Glomerular visceral epithelial cell (primary cell): ENCODE measurements around the gene BCAS3.

Experiments
- DNase-seq: peaks from one replicate; pipeline ENCODE4 v3.0.0-alpha.2; 2016; ENCODE audit errors: extremely low spot score

The BCAS3 gene

GRCh38 chr17:61409301-61410112 is 731.9 kb downstream of the BCAS3 start:
- peak; percentile 61 for DNase-seq

DNA sequence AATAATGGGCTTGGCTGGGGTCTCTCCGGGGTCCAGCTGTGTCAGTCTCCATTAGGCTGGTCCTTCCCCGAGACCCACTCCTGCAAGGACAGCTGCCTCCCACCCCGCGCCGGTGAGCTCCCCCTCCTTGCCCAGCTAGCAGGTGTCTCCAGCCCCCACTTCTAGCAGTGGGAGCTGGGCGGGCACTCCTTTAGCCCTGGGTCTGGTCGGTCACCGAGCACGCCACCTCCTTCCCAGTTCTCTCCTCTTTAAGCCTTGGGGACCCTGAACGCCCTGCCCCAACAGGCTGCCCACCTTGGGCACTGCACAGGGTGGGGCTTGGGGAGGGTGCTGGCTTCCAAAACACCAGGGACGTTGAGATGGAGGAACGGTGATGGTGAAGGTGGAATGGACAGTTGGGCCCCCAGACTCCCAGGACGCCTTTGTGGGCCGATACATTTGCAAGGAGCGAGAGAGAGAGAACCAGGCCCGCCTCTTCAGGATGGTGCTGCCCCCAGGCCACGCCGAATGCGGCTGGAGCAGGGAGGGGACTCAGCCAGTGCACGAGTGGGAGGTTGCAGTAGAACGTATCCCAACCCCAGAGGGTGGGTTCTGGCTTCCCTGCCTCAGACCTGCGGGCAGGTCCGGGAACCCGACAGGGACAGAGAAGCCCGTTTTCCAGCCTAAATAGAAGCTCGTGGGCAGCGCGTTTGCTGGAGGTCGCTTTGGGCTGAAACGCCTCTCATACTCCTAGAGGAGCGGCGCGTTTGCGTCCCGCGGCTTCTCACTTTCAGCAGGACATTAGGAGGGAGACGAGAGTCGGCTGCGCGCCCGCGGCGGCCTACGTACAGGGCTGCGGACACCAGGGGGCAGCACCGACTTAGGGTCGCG is 732.7 kb downstream of the BCAS3 start:
- DNase-seq: no peak

- DNase-seq: no peak
Measured at GRCh38 chr17:61411011-61411260, 733.3 kb downstream of the BCAS3 start.

DNA sequence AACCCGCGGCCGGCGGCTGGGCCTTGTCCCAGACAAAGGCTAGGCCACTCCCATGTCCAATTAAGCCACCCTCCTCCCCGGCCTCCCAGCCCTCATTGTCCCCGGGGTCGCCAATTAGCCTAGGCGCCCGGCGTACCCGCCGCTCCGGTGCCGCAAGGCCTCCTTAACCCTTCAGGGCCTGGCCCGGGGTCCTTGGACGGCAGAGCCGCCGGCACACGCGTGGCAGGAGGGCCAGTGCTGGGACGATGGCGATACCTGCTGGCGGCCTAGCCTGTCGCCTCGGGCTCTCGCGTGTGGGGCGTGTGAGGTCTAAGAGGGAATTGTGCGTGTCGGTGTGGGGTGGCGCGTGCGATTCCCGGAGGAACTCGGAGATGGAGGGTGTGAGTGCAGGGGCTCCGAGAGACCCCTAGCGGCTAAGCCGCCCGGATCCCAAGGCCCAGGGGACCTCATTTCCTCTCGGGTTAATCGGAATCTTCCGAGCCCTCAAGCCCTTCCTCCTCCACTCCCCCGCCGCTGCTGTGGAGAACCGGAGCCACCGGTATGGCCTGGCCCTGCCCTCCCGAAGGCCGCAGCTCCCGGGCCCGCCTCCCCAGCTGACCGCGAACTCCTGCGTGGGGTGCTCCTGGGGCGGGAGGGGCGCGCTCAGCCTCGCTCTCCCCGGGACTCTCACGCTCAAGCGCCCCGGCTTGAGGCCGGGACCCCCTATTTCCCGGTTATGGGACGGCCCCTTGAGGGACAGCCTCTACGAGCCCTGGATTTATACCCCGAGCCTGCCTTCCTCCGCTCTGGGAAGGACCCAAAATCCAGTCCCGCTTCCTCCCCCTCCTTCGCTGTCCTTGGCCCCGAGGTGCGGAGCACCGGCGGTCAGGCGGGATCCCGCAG is 733.9 kb downstream of the BCAS3 start:
- DNase-seq: peak; percentile 25

DNA sequence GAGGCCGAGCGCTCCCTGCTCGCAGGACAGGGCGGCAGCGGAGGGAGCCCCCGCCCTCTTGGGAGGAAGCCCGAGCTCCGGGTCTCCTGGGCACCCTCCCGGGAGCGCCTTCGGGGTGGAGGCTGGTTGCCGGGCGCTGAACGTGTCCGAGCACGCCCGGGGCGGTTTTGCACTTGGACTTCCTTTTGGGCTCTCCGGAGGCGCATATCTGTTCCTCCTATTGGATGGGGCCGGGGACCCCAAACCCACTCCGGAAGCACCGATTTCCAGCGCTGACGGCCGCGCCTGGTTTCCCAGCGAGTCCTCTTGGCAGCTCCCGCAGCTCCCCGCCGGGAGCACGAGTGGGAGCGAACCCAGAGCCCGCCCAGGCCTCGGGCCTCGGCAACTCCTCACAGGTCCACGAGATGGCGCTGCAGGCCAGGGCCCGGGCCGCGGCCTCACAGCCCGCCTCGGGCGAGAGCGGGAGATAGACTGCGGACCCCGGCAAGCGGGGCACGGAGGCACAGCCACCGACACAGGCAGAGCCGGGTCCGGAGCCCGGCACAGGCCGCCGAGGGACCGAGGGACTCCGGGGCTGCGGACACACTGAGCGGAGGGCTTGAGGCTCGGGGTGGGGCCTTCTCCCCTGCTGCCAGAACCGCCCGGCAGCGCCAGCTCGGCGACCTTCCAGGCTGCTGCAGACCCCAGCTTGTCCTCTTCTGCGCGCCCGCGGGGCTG is 734.6 kb downstream of the BCAS3 start:
- DNase-seq: peak; percentile 81

DNA sequence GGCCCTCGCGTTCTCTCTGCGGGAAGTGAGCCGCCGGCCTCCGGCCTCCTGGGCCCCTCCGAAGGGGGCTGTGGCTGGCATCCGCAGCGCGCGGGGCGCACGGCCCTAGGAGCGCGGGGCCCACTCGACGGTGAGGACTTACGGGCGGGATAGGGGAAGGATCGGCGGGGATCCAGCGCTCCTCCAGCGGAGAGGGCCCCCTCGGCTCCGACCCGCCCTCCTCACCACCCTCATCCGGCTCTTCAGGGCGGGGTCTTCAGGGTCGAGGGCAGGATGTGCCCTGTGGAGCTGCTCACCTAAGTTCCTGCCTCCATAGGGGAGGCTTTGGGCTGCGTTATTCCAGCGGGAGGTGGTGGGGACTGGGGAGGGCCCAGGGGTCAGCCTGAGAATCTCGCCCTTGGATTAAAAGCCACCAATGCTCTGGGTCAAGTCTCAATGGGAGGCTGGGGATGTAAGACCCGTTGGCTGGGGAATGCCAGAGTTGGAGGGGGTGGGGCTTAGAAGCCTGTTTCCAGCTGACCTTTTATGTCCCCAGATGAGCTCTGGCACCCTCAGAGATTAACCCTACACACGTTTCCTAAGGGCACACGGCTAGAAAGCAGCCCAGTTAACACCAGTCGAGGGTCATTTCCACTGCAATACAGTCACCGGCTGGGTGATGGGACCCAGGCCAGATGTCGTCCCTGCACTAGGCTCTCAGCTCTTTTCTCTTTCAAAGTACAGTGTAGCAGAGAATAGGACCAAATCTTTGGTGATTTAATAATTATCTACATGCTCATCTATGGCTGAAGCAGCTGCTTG is 735.4 kb downstream of the BCAS3 start:
- no peak for DNase-seq

DNA sequence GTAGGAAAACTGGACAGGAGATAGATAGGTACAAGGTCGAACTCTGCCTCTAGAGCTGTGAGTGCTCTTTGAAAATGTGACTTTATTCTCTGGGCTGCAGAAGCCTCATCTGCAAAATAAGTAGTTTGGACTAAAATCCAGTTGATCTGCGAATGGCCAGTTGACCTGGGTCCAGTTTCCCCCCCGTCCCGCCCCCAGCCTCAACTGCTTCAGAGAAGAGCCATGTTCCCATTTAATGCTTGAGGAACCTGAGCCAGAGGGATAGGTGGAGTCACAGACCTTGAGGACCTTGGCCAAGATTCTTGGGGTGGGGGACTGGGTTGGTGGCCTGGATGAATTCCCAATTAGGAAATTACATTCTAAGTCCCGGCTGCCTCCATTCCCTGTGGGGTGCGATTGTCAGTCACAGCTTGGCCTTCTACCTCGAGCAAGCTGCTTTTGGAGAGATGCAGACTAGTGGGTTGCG is 736.0 kb downstream of the BCAS3 start:
- no peak for DNase-seq

GRCh38 chr17:61414141-61414935 is 736.7 kb downstream of the BCAS3 start:
- no peak for DNase-seq

DNA sequence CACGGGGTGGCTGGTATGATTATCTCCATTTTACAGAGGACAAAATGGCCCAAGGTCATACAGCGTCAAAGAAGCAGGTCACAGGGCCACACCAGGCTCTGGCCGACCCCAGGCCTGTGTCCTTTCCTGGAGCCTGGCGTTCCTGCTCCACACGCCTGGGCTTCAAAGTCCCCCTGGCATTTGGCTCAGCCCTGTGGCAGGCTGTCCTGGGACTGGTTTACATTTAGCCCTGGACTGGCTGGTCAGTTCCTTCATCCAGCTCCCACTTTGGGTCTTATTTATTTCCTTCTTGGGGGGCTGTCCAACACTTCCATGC is 737.2 kb downstream of the BCAS3 start:
- no peak for DNase-seq

GRCh38 chr17:61415374-61416210 is 737.9 kb downstream of the BCAS3 start:
- no peak for DNase-seq

GRCh38 chr17:61416211-61416539 is 738.5 kb downstream of the BCAS3 start:
- DNase-seq: no peak

- peak; percentile 83 for DNase-seq
Measured at GRCh38 chr17:61416540-61417363, 739.1 kb downstream of the BCAS3 start.

- no peak for DNase-seq
Measured at GRCh38 chr17:61418449-61418848, 740.8 kb downstream of the BCAS3 start.

DNA sequence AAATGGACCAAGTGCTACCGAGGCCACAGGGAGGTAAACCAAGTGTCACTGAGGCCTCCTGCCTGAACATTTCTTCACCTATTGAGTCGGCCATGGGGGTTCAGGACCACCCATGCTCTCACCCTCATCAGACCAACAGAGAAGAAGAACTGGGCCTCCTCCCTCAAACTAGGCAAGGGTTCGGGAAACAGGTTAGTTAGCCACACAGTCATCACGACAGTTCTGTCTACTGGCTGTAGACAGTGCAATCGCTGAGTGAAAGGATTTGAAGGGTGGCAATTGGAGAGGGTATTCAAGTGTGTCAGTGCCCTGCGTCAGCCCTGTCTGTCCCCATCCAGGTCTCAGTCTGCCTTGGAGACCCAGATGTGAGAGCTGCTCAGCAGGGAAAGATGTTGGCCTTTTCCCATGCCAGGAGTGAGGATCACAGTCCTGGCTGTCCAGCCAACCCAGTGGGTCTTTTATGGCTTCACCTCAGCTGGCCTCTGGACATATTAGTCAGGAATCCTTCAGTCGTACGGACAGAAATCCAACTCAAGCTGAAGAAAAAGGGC is 741.9 kb downstream of the BCAS3 start:
- no peak for DNase-seq

DNA sequence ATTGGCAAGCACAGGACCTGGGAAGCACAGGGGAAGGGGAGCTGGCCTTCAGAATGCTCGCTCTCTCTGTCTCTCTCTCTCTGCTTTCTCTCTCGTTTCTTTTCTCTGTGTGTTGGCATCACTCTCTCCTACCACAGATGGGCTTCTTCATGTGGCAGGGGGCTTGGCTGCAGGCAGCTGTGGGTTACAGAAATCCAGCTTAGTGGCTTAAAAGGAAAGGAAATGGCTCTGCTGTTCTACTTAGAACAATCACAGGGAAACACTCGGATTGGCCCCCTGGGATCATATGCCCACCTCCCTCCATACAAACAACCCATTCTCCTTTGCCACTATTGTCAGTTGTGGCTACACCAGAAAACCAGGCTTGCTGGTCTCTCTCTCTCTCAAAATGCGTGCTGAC is 742.4 kb downstream of the BCAS3 start:
- DNase-seq: no peak

GRCh38 chr17:61420745-61421398 is 743.2 kb downstream of the BCAS3 start:
- no peak for DNase-seq

GRCh38 chr17:61421460-61421859 is 743.8 kb downstream of the BCAS3 start:
- no peak for DNase-seq
